SKM-1 (cell line): ENCODE data around the gene MAN2C1.
A peak's percentile ranks its signal among the peaks of the same experiment; 100 is the strongest.
"Not testable (repeated sequence)": the region's sequence is repeated elsewhere in the genome, so short reads cannot be mapped to it uniquely, and the experiment has no call there.

ENCODE experiments used
- DNase-seq: peaks from one replicate; lab custom pipeline; 2025; ENCODE audit not compliant: unreplicated experiment; lab: John Stamatoyannopoulos, UW

MAN2C1 gene

GRCh38 chr15:75347222-75348033, 21.0 kb downstream of the MAN2C1 start:
- DNase-seq = no peak

- no peak for DNase-seq
Measured at GRCh38 chr15:75346796-75347221, 21.6 kb downstream of the MAN2C1 start, which contains the start of gene NEIL1. Gene NEIL1, plus strand, starts transcription at chr15:75347039. Its CDS starts 1,867 bp downstream, at chr15:75348906.

GRCh38 chr15:75343953-75344352, 24.5 kb downstream of the MAN2C1 start:
- DNase-seq = not testable (repeated sequence)

- no peak for DNase-seq
Measured at GRCh38 chr15:75342221-75342620, 26.2 kb downstream of the MAN2C1 start.

GRCh38 chr15:75339531-75340240, 28.7 kb downstream of the MAN2C1 start:
- DNase-seq = no peak

- no peak for DNase-seq
Measured at GRCh38 chr15:75338661-75339240, 29.7 kb downstream of the MAN2C1 start.

GRCh38 chr15:75335705-75336355, 32.6 kb downstream of the MAN2C1 start, which contains the start of gene COMMD4:
Gene COMMD4, plus strand, starts transcription at chr15:75336063. Its CDS starts 27 bp downstream, at chr15:75336090.
- peak; percentile 50 for DNase-seq

GRCh38 chr15:75335313-75335704, 33.1 kb downstream of the MAN2C1 start:
- DNase-seq = no peak

- not testable (repeated sequence) for DNase-seq
Measured at GRCh38 chr15:75333654-75334419, 34.6 kb downstream of the MAN2C1 start.

GRCh38 chr15:75332093-75332492, 36.3 kb downstream of the MAN2C1 start:
- DNase-seq = not testable (repeated sequence)

GRCh38 chr15:75329571-75329970, 38.8 kb downstream of the MAN2C1 start:
- no peak for DNase-seq

GRCh38 chr15:75328493-75329314, 39.7 kb downstream of the MAN2C1 start:
- DNase-seq = no peak

GRCh38 chr15:75327491-75327890, 40.9 kb downstream of the MAN2C1 start:
- no peak for DNase-seq

GRCh38 chr15:75327005-75327404, 41.4 kb downstream of the MAN2C1 start:
- DNase-seq = no peak

GRCh38 chr15:75325922-75326321, 42.5 kb downstream of the MAN2C1 start:
- no peak for DNase-seq

GRCh38 chr15:75321711-75322110, 46.7 kb downstream of the MAN2C1 start:
- no peak for DNase-seq

- DNase-seq = not testable (repeated sequence)
Measured at GRCh38 chr15:75319231-75319897, 49.0 kb downstream of the MAN2C1 start.

- DNase-seq = no peak
Measured at GRCh38 chr15:75314552-75315290, 53.7 kb downstream of the MAN2C1 start.
